A549 (cell line): Measurements from ENCODE around the gene OR5L1. TPM values are rescaled to one million over a fixed set of nuclear protein-coding genes. Genes with fewer than 3 reads are reported as not detected.

Experiments used
- ATAC-seq, 2 experiments: fragments of 200-7000 bp in 1 of 2; fragments of >200 bp in 1 of 2; cut with Nextera tagmentation in 1 of 2; cut with Tn5 transposase in 1 of 2; 3 replicates each; pipeline versions ENCODE4 v1.8.0 to v1.9.1; 2018 to 2020; ENCODE audit warnings: mild to moderate bottlenecking in 1 of 2, moderate library complexity in 1 of 2
- CTCF ChIA-PET: fragments of 300-600 bp; sonication (Branson Sonifier 250); formaldehyde crosslinking; extraction: SDS; loops from one replicate; lab custom pipeline; 2021; ENCODE audit warnings: antibody characterized with exemption, inconsistent platforms; lab: Yijun Ruan, JAX
- POLR2A ChIA-PET: fragments of 350-600 bp; formaldehyde crosslinking; extraction: SDS; loops from one replicate; lab custom pipeline; 2021; ENCODE audit warnings: antibody characterized with exemption, inconsistent platforms; lab: Yijun Ruan, JAX
- DNase-seq, 2 experiments: peaks; one replicate each; pipeline versions ENCODE4 v3.0.0 to v3.0.0-alpha.2; 2011 to 2016; ENCODE audit warnings: low read depth in 1 of 2, low spot score in 1 of 2
- FAIRE-seq: peaks from 2 replicates; lab custom pipeline; 2011; peaks lifted over from hg19 to GRCh38; lab: Jason Lieb, UNC
- H3K27ac ChIP-seq, 2 experiments: fragments of >200 bp; sonication (Bioruptor Twin); formaldehyde crosslinking; 3 replicates each; pipeline ENCODE4 v1.5.1; 2016 to 2017
- H3K4me1 ChIP-seq: fragments of >200 bp; sonication (Bioruptor Twin); formaldehyde crosslinking; 3 replicates; pipeline ENCODE4 v1.6.1; 2016
- H3K4me2 ChIP-seq: fragments of >200 bp; sonication (Bioruptor Twin); formaldehyde crosslinking; 3 replicates; pipeline ENCODE4 v1.6.1; 2016
- H3K4me3 ChIP-seq: fragments of >200 bp; sonication (Bioruptor Twin); formaldehyde crosslinking; 3 replicates; pipeline ENCODE4 v1.5.1; 2016
- H3K9me3 ChIP-seq: fragments of >200 bp; sonication (Bioruptor Twin); formaldehyde crosslinking; 3 replicates; pipeline ENCODE4 v1.6.1; 2016
- ATOH8 ChIP-seq: fragments of 250-450 bp; sonication (Bioruptor Pico); IDR thresholded peaks from 2 replicates; pipeline ENCODE4 v1.5.0; 2020; ENCODE audit warnings: low read depth, mild to moderate bottlenecking, moderate library complexity
- ELK1 ChIP-seq: fragments of 150-350 bp; IDR thresholded peaks from 2 replicates; pipeline ENCODE4 v1.6.1; 2014; ENCODE audit warnings: low read depth, mild to moderate bottlenecking, low read length
- FOSB ChIP-seq: fragments of 250-450 bp; sonication (Bioruptor Pico); IDR thresholded peaks from 2 replicates; pipeline ENCODE4 v1.5.0; 2020; ENCODE audit warnings: mild to moderate bottlenecking, moderate library complexity
- FOXS1 ChIP-seq: fragments of 250-450 bp; sonication (Bioruptor Pico); IDR thresholded peaks from 2 replicates; pipeline ENCODE4 v1.5.0; 2020; ENCODE audit warnings: mild to moderate bottlenecking, moderate library complexity
- HDAC2 ChIP-seq: fragments of 200-600 bp; sonication (generic); IDR thresholded peaks from 2 replicates; pipeline ENCODE4 v1.6.1; 2016
- HMGXB4 ChIP-seq: fragments of 250-450 bp; sonication (Bioruptor Pico); IDR thresholded peaks from 2 replicates; pipeline ENCODE4 v1.5.0; 2021; ENCODE audit warnings: mild to moderate bottlenecking, moderate library complexity, borderline replicate concordance
- HOXB5 ChIP-seq: fragments of 250-450 bp; sonication (Bioruptor Pico); IDR thresholded peaks from 2 replicates; pipeline ENCODE4 v1.5.0; 2020; ENCODE audit warnings: mild to moderate bottlenecking, moderate library complexity
- JUN ChIP-seq, 2 experiments: fragments of >200 bp; sonication (Bioruptor Twin); formaldehyde crosslinking; IDR thresholded peaks; 2 replicates in 1 of 2; 3 replicates in 1 of 2; pipeline ENCODE4 v1.6.1; 2016 to 2017
- KDM5A ChIP-seq: fragments of 200-600 bp; sonication (generic); IDR thresholded peaks from 2 replicates; pipeline ENCODE4 v1.6.1; 2016; ENCODE audit warnings: antibody characterized with exemption, mild to moderate bottlenecking
- MAFK ChIP-seq: fragments of 450-650 bp; IDR thresholded peaks from 2 replicates; pipeline ENCODE4 v1.6.1; 2014; ENCODE audit not compliant: partially characterized antibody
- MAZ ChIP-seq: fragments of 150-350 bp; IDR thresholded peaks from 2 replicates; pipeline ENCODE4 v1.6.1; 2014; ENCODE audit warnings: antibody characterized with exemption, low read depth, low read length, borderline replicate concordance
- NFE2L2 ChIP-seq: fragments of 150-350 bp; conservative IDR thresholded peaks from 2 replicates; pipeline ENCODE4 v1.6.1; 2014; ENCODE audit warnings: low read length
- PBX3 ChIP-seq: IDR thresholded peaks from 2 replicates; pipeline ENCODE4 v1.6.1; 2012
- PHF8 ChIP-seq: fragments of 200-600 bp; sonication (generic); IDR thresholded peaks from 2 replicates; pipeline ENCODE4 v1.6.1; 2016; ENCODE audit warnings: low read depth, mild to moderate bottlenecking, antibody characterized with exemption, moderate library complexity, borderline replicate concordance
- RFX5 ChIP-seq: fragments of 450-650 bp; IDR thresholded peaks from 2 replicates; pipeline ENCODE4 v1.7.1; 2014; ENCODE audit warnings: antibody characterized with exemption, mild to moderate bottlenecking, moderate library complexity
- USF2 ChIP-seq: fragments of 450-650 bp; IDR thresholded peaks from 2 replicates; pipeline ENCODE4 v1.6.1; 2014; ENCODE audit warnings: antibody characterized with exemption
- WGBS: methylation state at CpG from one replicate; pipeline ENCODE4 v1.1.6; 2017; ENCODE audit errors: missing lambda C conversion rate; 5-methylcytosine and 5-hydroxymethylcytosine counted together
- polyA plus RNA-seq, 4 experiments: library from polyadenylated mRNA; depleted of rRNA in 3 of 4; stranded (reverse); fragments of >200 nt; fragmentation: RNase III in 1 of 4; extraction: RNeasy Plus Mini Kit Qiagen cat#74134 plus additional on column Dnase treatment in 1 of 4; gene quantifications; 2 replicates in 3 of 4; 3 replicates in 1 of 4; pipeline ENCODE4 v1.2.3, GENCODE V29; 2011 to 2017

The OR5L1 gene
- polyA plus RNA-seq, 2 of the 4 experiments (the other 2 are of a cell fraction), result not detected

GRCh38 chr11:55838452-55838851, 27.3 kb downstream of the OR5L1 start, which contains the start of gene OR5D16:
OR5D16 (plus strand) TSS chr11:55838752; CDS start chr11:55838752, 0 bp downstream.
- no peak within 1 kb of the TSS for H3K4me2 ChIP-seq
- no peak for DNase-seq
- ChIA-PET CTCF (no interaction called here), POLR2A (no interaction called here)
- no peak for ATAC-seq
- FAIRE-seq, result no peak
- no peak within 1 kb of the TSS for H3K4me3 ChIP-seq
- H3K27ac ChIP-seq, result no peak within 1 kb of the TSS
- 2% methylated on average over 3 of the region's 3 CpGs for WGBS
- TF ChIP-seq ELK1 (no peak), JUN (IDR thresholded peaks at IDR 0.05) (no peak), PBX3 (no peak), HOXB5 (no peak), KDM5A (no peak), NFE2L2 (no peak), RFX5 (no peak), FOXS1 (CRISPR knock-in tag) (no peak), HDAC2 (no peak), PHF8 (no peak), ATOH8 (CRISPR knock-in tag) (no peak), HMGXB4 (CRISPR knock-in tag) (no peak), FOSB (CRISPR knock-in tag) (no peak)
- TF ChIP-seq, all 56 proteins: peak for 0
- Histone ChIP-seq H3K9me3 (no peaks in the 10 kb centered on the region), H3K4me1 (no peaks in the 10 kb centered on the region)

GRCh38 chr11:55847453-55847852, 36.3 kb downstream of the OR5L1 start:
- H3K27ac ChIP-seq, result no peak overlapping the region
- no peak for DNase-seq
- no peaks in the 10 kb centered on the region for H3K9me3 ChIP-seq
- no peak for FAIRE-seq
- ATAC-seq, result no peak
- H3K4me1 ChIP-seq, result no peaks in the 10 kb centered on the region
- WGBS, result 2% methylated on average over 2 of the region's 2 CpGs
- ChIA-PET POLR2A (no interaction called here), CTCF (interaction anchor here (0.6 kb wide), 1 partner anchor 498 kb away, joined by 3 read pairs; no protein-coding TSS in a partner anchor)
- H3K4me3 ChIP-seq, result no peak overlapping the region
- TF ChIP-seq PBX3 (no peak), RFX5 (no peak), MAFK (peak; percentile 61)
- no peak overlapping the region for H3K4me2 ChIP-seq

- Histone ChIP-seq H3K4me3 (no peak overlapping the region), H3K4me1 (no peaks in the 10 kb centered on the region), H3K4me2 (no peak overlapping the region), H3K9me3 (no peaks in the 10 kb centered on the region), H3K27ac (no peak overlapping the region)
- ChIA-PET POLR2A (no interaction called here), CTCF (no interaction called here)
- no peak for ATAC-seq
- DNase-seq, result no peak
- TF ChIP-seq USF2, result no peak
- no peak for TF ChIP-seq MAZ
- peak; percentile 58 for TF ChIP-seq MAFK
- no peak for FAIRE-seq
Observed at GRCh38 chr11:55849037-55849436, 37.9 kb downstream of the OR5L1 start.
